Neural cell (in vitro differentiated cells): Measurements from ENCODE around the gene TRPM3. TPM values are rescaled to one million over a fixed set of nuclear protein-coding genes. Genes with fewer than 3 reads are reported as not detected.
A peak's percentile ranks its signal among the peaks of the same experiment; 100 is the strongest.

Source experiments
- H2AFZ ChIP-seq: fragments of 200-600, 300-800 bp; sonication (generic), shearing (Covaris generic); 2 replicates; pipeline ENCODE4 v1.6.0; 2014; ENCODE audit warnings: low read depth, mild to moderate bottlenecking, antibody characterized with exemption, low read length, moderate library complexity
- H3F3A ChIP-seq: fragments of 200-600 bp; shearing (Covaris generic); 2 replicates; pipeline ENCODE4 v1.6.1; 2016; ENCODE audit warnings: mild to moderate bottlenecking, moderate library complexity, mixed read lengths, antibody characterized with exemption, low read length; ENCODE audit not compliant: insufficient read depth, poor library complexity, severe bottlenecking
- H3K27ac ChIP-seq: fragments of 200-600, 300-800 bp; sonication (generic), shearing (Covaris generic); 2 replicates; pipeline ENCODE4 v1.5.1; 2014; ENCODE audit warnings: mild to moderate bottlenecking, low read length, moderate library complexity
- H3K27me3 ChIP-seq: fragments of 300-800, 200-600 bp; sonication (generic), shearing (Covaris generic); 2 replicates; pipeline ENCODE4 v1.6.0; 2014; ENCODE audit warnings: mild to moderate bottlenecking, low read depth, low read length, moderate library complexity; ENCODE audit not compliant: insufficient read depth
- H3K36me3 ChIP-seq: fragments of 300-800, 200-600 bp; sonication (generic), shearing (Covaris generic); 2 replicates; pipeline ENCODE4 v1.5.1; 2014; ENCODE audit warnings: mild to moderate bottlenecking, antibody characterized with exemption, low read length, moderate library complexity; ENCODE audit not compliant: insufficient read depth
- H3K4me2 ChIP-seq: fragments of 300-800, 200-600 bp; sonication (generic), shearing (Covaris generic); 2 replicates; pipeline ENCODE4 v1.6.0; 2014; ENCODE audit warnings: mild to moderate bottlenecking, low read length
- H3K4me3 ChIP-seq: fragments of 300-800, 200-600 bp; sonication (generic), shearing (Covaris generic); 2 replicates; pipeline ENCODE4 v1.5.1; 2014; ENCODE audit warnings: mild to moderate bottlenecking, low read length, moderate library complexity
- H3K79me2 ChIP-seq: fragments of 200-600 bp; shearing (Covaris generic); replicated peaks from 2 replicates; pipeline ENCODE4 v1.6.0; 2014; ENCODE audit warnings: mild to moderate bottlenecking, low read length, moderate library complexity; ENCODE audit not compliant: insufficient read depth
- H3K9ac ChIP-seq: fragments of 300-800, 200-600 bp; sonication (generic), shearing (Covaris generic); 2 replicates; pipeline ENCODE4 v1.6.1; 2016; ENCODE audit warnings: mild to moderate bottlenecking, low read length, mixed read lengths
- H3K9me2 ChIP-seq: fragments of 200-600 bp; shearing (Covaris generic); 2 replicates; pipeline ENCODE4 v1.6.1; 2016; ENCODE audit warnings: mild to moderate bottlenecking, low read length, mixed read lengths; ENCODE audit not compliant: insufficient read depth
- H3K9me3 ChIP-seq: fragments of 200-600, 300-800 bp; sonication (generic), shearing (Covaris generic); 2 replicates; pipeline ENCODE4 v1.6.1; 2016; ENCODE audit warnings: mild to moderate bottlenecking, mixed run types, low read length, moderate library complexity, mixed read lengths
- H4K20me1 ChIP-seq: fragments of 200-600 bp; shearing (Covaris generic); 2 replicates; pipeline ENCODE4 v1.6.1; 2016; ENCODE audit warnings: mild to moderate bottlenecking, mixed run types; ENCODE audit not compliant: insufficient read depth
- CTCF ChIP-seq: fragments of 450-650 bp; IDR thresholded peaks from 2 replicates; pipeline ENCODE4 v1.5.1; 2014; ENCODE audit warnings: antibody characterized with exemption, mild to moderate bottlenecking, moderate library complexity; ENCODE audit not compliant: poor library complexity, severe bottlenecking
- EP300 ChIP-seq: fragments of 450-650 bp; conservative IDR thresholded peaks from 2 replicates; pipeline ENCODE4 v1.6.1; 2014; ENCODE audit warnings: antibody characterized with exemption, mild to moderate bottlenecking, moderate library complexity; ENCODE audit not compliant: poor library complexity, severe bottlenecking
- EZH2 ChIP-seq: fragments of 200-600, 300-800 bp; shearing (Covaris generic), sonication (generic); IDR thresholded peaks from 2 replicates; pipeline ENCODE4 v1.6.1; 2014; ENCODE audit warnings: antibody characterized with exemption, low read length, borderline replicate concordance, mild to moderate bottlenecking; ENCODE audit not compliant: insufficient read depth, poor library complexity, severe bottlenecking
- MXI1 ChIP-seq: fragments of 450-650 bp; conservative IDR thresholded peaks from 2 replicates; pipeline ENCODE4 v1.6.1; 2014; ENCODE audit warnings: antibody characterized with exemption, mild to moderate bottlenecking; ENCODE audit not compliant: poor library complexity, severe bottlenecking
- POLR2AphosphoS5 ChIP-seq: IDR thresholded peaks from 2 replicates; pipeline ENCODE4 v1.6.1; 2012
- RAD21 ChIP-seq: fragments of 450-650 bp; conservative IDR thresholded peaks from 2 replicates; pipeline ENCODE4 v1.6.1; 2014; ENCODE audit warnings: antibody characterized with exemption, mild to moderate bottlenecking, moderate library complexity
- REST ChIP-seq: IDR thresholded peaks from 2 replicates; pipeline ENCODE4 v1.6.1; 2012; ENCODE audit warnings: borderline replicate concordance
- SMC3 ChIP-seq: fragments of 450-650 bp; conservative IDR thresholded peaks from 2 replicates; pipeline ENCODE4 v1.6.1; 2014; ENCODE audit warnings: antibody characterized with exemption, mild to moderate bottlenecking, moderate library complexity; ENCODE audit not compliant: poor library complexity
- TAF1 ChIP-seq: IDR thresholded peaks from 2 replicates; pipeline ENCODE4 v1.6.1; 2012; ENCODE audit warnings: low read depth
- polyA plus RNA-seq: library from polyadenylated mRNA; depleted of rRNA; stranded (reverse); fragments of >200 nt; gene quantifications from 2 replicates; pipeline ENCODE4 v1.2.3, GENCODE V29; 2014

The TRPM3 gene
- polyA plus RNA-seq, 1 donor from 2014 or later = 1.3 TPM

GRCh38 chr9:71122022-71122275 lies 528 bp upstream of the TRPM3 start:
- Histone ChIP-seq H3K27ac (no peak overlapping the region), H3F3A (no peaks in the 10 kb centered on the region), H4K20me1 (no peaks in the 10 kb centered on the region), H3K9me2 (no peaks in the 10 kb centered on the region), H3K36me3 (no peaks in the 10 kb centered on the region), H3K79me2 (no peaks in the 10 kb centered on the region), H3K4me2 (peak overlapping the region; percentile 62), H2AFZ (no peak overlapping the region), H3K9ac (no peak overlapping the region), H3K4me3 (peak overlapping the region; percentile 64), H3K27me3 (peaks cover 5% of the 10 kb centered on the region), H3K9me3 (no peaks in the 10 kb centered on the region)
- TF ChIP-seq RAD21 (no peak), POLR2AphosphoS5 (no peak), SMC3 (no peak), EZH2 (no peak), REST (no peak), EP300 (no peak), TAF1 (no peak), CTCF (no peak)

- Histone ChIP-seq H3K9me3 (no peaks in the 10 kb centered on the region), H3K9ac (no peak overlapping the region), H4K20me1 (no peaks in the 10 kb centered on the region), H2AFZ (no peak overlapping the region), H3K27ac (no peak overlapping the region), H3K36me3 (no peaks in the 10 kb centered on the region), H3F3A (no peaks in the 10 kb centered on the region), H3K27me3 (peaks cover 5% of the 10 kb centered on the region), H3K79me2 (no peaks in the 10 kb centered on the region), H3K4me2 (peak overlapping the region; percentile 62), H3K4me3 (peak overlapping the region; percentile 64), H3K9me2 (no peaks in the 10 kb centered on the region)
- no peak for TF ChIP-seq MXI1
- TF ChIP-seq REST = no peak
- no peak for TF ChIP-seq TAF1
- TF ChIP-seq CTCF = no peak
- TF ChIP-seq RAD21 = no peak
- no peak for TF ChIP-seq POLR2AphosphoS5
- no peak for TF ChIP-seq EZH2
- no peak for TF ChIP-seq SMC3
- no peak for TF ChIP-seq EP300
Measured at GRCh38 chr9:71120501-71121247, 747 bp downstream of the TRPM3 start.
